ENCODE results near the gene POMP.

DNA sequence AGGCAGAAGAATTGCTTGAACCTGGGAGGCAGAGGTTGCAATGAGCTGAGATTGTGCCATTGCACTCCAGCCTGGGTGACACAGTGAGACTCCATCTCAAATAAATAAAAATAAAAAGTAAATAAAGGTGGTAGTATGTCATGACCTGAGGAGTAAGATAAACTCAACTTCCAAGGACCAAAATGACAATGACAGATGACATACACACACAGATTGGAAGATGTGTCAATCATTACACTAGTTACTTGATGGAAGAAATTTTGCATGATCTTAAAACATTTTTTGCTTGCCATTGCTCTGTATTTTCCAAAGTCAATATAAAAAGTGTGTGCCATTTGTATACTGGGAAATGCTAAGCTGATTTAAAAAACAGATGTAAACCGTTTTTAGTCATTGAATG lies 55.7 kb downstream of the POMP start:
- no peak for TF ChIP-seq CHD2 (IDR thresholded peaks at IDR 0.05; ENCODE audit: low read length, partially characterized antibody)
- no peak for TF ChIP-seq EP300 (IDR thresholded peaks at IDR 0.05; ENCODE audit: borderline replicate concordance in 1 of 2, low read depth in 1 of 2, low read length in 1 of 2)
- no peak for TF ChIP-seq RAD21 (IDR thresholded peaks at IDR 0.05; ENCODE audit: low read length)
- TF ChIP-seq, protein P1, sequence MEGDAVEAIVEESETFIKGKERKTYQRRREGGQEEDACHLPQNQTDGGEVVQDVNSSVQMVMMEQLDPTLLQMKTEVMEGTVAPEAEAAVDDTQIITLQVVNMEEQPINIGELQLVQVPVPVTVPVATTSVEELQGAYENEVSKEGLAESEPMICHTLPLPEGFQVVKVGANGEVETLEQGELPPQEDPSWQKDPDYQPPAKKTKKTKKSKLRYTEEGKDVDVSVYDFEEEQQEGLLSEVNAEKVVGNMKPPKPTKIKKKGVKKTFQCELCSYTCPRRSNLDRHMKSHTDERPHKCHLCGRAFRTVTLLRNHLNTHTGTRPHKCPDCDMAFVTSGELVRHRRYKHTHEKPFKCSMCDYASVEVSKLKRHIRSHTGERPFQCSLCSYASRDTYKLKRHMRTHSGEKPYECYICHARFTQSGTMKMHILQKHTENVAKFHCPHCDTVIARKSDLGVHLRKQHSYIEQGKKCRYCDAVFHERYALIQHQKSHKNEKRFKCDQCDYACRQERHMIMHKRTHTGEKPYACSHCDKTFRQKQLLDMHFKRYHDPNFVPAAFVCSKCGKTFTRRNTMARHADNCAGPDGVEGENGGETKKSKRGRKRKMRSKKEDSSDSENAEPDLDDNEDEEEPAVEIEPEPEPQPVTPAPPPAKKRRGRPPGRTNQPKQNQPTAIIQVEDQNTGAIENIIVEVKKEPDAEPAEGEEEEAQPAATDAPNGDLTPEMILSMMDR (IDR thresholded peaks at IDR 0.05): no peak
- TF ChIP-seq NFIC (IDR thresholded peaks at IDR 0.05; ENCODE audit: borderline replicate concordance): no peak
- no peak for TF ChIP-seq MXI1 (IDR thresholded peaks at IDR 0.05; ENCODE audit: low read depth, low read length)
- TF ChIP-seq YY1 (IDR thresholded peaks at IDR 0.05; ENCODE audit: low read depth): no peak

Measured in SK-N-SH (cell line).